OCI-LY7 (cell line): ENCODE data around the gene TMEM243.

Experiments used
- EZH2phosphoT487 ChIP-seq: fragments of 200-600 bp; sonication (generic); IDR thresholded peaks from 2 replicates; pipeline ENCODE4 v1.6.1; 2018; ENCODE audit warnings: low read depth, borderline replicate concordance, mild to moderate bottlenecking, mixed run types, antibody characterized with exemption, low read length, moderate library complexity, mixed read lengths
- TF ChIP-seq, protein P1 (sequence below): fragments of 200-600 bp; sonication (generic); conservative IDR thresholded peaks from 2 replicates; pipeline ENCODE4 v1.5.1; 2014; ENCODE audit warnings: mild to moderate bottlenecking, antibody characterized with exemption, low read length, moderate library complexity, mixed read lengths

DNA sequence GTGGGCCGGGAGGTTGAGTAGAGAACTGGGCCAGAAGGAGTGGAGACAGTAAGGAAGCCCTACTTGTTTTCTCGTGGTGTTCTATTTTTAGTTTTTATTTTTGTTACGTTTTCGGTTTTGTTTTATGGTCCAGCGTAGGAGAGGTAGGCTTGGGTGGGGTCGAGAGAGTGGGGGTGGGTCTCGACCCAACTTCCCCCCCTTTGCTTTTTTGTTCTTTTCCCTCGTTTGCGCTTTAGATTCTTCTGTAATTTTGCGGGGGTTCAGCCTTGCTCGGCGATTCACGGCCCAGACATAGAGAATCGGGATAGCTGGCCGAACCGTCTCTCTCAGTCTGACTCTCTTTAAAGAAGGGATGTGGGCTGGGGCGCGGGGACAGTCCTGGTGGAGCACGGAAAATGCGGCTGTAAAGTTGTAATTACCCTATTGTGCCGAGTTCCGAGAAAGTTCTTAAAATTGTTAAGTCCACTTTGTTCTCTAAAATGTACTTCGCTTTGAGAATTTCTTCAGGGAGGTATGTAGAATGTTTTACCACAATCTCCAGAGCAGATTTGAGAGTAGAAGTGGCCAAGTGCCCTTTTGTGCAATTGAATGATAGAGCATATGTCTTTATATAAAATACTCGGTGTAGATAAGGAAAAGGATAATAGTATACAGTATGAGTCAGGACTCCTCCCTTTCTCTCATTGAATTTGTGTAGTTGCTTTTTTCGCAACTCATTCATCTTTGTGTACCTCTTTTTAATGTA, 66.5 kb downstream of the TMEM243 start:
- TF ChIP-seq EZH2phosphoT487: no peak
- TF ChIP-seq, protein P1, sequence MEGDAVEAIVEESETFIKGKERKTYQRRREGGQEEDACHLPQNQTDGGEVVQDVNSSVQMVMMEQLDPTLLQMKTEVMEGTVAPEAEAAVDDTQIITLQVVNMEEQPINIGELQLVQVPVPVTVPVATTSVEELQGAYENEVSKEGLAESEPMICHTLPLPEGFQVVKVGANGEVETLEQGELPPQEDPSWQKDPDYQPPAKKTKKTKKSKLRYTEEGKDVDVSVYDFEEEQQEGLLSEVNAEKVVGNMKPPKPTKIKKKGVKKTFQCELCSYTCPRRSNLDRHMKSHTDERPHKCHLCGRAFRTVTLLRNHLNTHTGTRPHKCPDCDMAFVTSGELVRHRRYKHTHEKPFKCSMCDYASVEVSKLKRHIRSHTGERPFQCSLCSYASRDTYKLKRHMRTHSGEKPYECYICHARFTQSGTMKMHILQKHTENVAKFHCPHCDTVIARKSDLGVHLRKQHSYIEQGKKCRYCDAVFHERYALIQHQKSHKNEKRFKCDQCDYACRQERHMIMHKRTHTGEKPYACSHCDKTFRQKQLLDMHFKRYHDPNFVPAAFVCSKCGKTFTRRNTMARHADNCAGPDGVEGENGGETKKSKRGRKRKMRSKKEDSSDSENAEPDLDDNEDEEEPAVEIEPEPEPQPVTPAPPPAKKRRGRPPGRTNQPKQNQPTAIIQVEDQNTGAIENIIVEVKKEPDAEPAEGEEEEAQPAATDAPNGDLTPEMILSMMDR: no peak
